ENCODE results near the gene GRM8.

Gene GRM8

DNA sequence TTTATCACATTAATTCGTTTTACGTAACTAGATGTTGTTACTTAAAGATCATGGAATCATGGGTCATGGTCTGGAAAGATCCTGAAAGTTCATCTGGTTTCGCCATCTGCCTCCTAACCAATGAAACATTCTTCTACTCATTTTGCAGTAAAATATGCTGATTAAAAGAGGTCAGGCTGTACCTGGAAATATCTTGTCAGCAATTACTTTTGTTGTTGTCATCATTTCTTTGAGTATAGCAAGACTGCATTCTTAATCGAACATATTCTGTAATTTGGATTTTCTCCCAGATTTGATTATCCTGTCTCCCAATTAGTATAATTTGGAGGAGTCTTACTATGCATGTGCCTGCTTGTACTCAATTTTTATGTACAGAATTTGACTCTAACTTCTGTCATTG lies 833.7 kb downstream of the GRM8 start:
- no peak overlapping the region for H3K27ac ChIP-seq (ENCODE audit: insufficient read depth, low read depth, low read length, poor library complexity, severe bottlenecking)
- no peak overlapping the region for H3K4me3 ChIP-seq (ENCODE audit: insufficient read depth, low read depth, low read length)
- WGBS, 2 experiments, result 94 to 95% methylated on average over 3 to 4 of the region's 4 CpGs
- H3K36me3 ChIP-seq (ENCODE audit: control insufficient read depth, insufficient read depth, low read length), result no peaks in the 10 kb centered on the region
- no peaks in the 10 kb centered on the region for H3K27me3 ChIP-seq (ENCODE audit: control insufficient read depth, insufficient read depth, low read length, poor library complexity, severe bottlenecking)
- H3K4me1 ChIP-seq (ENCODE audit: control insufficient read depth, insufficient read depth, low read length), result no peaks in the 10 kb centered on the region
- no peaks in the 10 kb centered on the region for H3K9me3 ChIP-seq (ENCODE audit: control insufficient read depth, low read length)

DNA sequence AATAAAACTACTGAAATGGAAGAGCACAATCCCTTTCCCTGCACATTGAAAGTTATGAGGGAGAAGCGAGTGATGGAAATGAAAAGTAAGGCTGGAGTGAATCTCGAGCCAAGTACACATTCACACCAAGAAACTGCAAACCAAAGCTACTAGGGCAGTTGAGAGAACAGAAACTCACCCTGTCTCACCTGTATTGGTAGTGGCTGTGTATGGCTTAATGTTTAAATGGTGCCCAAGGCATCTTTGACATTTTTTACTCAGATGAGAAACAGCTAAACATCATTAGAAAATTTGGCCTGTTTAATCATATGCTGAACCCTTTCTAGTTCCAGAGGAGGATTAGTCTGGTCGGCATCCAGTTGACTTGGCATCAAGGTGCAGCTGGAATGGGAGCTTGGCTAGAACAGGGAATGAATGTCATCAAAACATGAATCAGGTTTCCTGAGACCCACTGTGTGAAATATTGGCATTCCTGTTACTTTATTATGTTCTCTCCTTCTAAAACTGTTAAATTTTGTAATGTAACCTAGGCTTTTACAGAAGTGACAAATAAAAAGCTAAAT lies 840.8 kb downstream of the GRM8 start:
- 90 to 92% methylated on average over 1 to 3 of the region's 3 CpGs for WGBS, 2 experiments
- Histone ChIP-seq H3K27me3 (ENCODE audit: control insufficient read depth, insufficient read depth, low read length, poor library complexity, severe bottlenecking) (no peaks in the 10 kb centered on the region), H3K4me3 (ENCODE audit: insufficient read depth, low read depth, low read length) (no peak overlapping the region), H3K4me1 (ENCODE audit: control insufficient read depth, insufficient read depth, low read length) (no peaks in the 10 kb centered on the region), H3K27ac (ENCODE audit: insufficient read depth, low read depth, low read length, poor library complexity, severe bottlenecking) (no peak overlapping the region), H3K36me3 (ENCODE audit: control insufficient read depth, insufficient read depth, low read length) (no peaks in the 10 kb centered on the region), H3K9me3 (ENCODE audit: control insufficient read depth, low read length) (no peaks in the 10 kb centered on the region)

DNA sequence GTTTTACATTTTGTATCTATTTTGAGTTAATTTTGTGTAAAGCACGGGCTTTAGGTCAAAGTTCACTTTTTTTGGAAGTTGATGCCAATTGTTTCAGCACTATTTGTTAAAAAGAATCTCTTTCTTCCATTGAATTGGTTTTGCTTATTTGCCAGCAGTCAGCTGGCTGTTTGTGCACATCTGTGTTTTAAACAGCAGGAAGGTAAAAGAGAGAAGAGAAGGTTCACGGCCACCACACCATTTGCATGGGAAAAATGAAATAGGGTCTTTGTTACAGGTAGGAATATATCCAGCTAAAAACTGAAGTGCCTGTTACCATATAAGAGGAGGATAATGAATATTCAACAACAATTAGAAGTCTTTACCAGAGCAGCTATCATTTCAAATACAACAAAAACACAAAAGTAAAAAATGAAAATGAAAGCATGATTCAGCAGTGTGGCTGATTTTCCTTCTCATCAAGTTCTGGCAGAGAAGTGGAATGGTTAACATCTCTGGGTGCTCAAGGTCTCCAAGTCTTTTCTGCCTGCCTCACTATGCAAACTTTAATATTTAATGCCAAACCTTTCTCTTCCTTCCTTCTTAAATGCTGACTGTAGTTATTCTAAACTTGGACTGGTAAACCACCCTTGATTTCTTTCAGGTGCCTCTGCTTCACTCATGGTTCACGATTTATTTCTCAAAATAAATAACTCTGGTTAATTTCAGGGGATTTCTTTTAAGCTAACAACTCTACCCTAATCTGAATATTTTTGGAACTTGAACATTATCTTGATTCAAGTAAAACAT lies 841.5 kb downstream of the GRM8 start:
- H3K36me3 ChIP-seq (ENCODE audit: control insufficient read depth, insufficient read depth, low read length), result no peaks in the 10 kb centered on the region
- no peak overlapping the region for H3K4me3 ChIP-seq (ENCODE audit: insufficient read depth, low read depth, low read length)
- no peak overlapping the region for H3K27ac ChIP-seq (ENCODE audit: insufficient read depth, low read depth, low read length, poor library complexity, severe bottlenecking)
- H3K9me3 ChIP-seq (ENCODE audit: control insufficient read depth, low read length), result no peaks in the 10 kb centered on the region
- no peaks in the 10 kb centered on the region for H3K4me1 ChIP-seq (ENCODE audit: control insufficient read depth, insufficient read depth, low read length)
- WGBS, 2 experiments, result 90 to 91% methylated on average over 2 to 3 of the region's 3 CpGs
- no peaks in the 10 kb centered on the region for H3K27me3 ChIP-seq (ENCODE audit: control insufficient read depth, insufficient read depth, low read length, poor library complexity, severe bottlenecking)

DNA sequence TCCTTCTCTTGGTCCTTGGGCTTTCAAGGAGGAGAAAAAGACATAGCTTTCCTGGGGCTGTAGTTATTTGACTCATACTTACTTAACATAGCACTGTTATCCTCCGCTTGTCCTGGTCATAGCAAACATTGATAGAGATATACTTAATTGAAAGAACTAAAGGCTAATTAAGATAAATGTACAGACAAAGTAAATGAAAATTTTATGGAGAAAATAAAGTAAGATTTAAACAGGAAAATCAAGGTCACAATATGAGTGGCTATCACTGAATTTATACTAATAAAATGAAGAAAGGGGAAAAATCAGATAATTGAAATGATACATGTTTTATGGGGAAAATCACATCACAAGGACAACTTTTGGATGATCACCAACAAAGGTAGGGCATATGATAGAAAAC lies 849.7 kb downstream of the GRM8 start:
- Histone ChIP-seq H3K36me3 (ENCODE audit: control insufficient read depth, insufficient read depth, low read length) (no peaks in the 10 kb centered on the region), H3K4me3 (ENCODE audit: insufficient read depth, low read depth, low read length) (no peak overlapping the region)
- no CpG with 5 or more reads among the region's 1 CpG for WGBS, 2 experiments

DNA sequence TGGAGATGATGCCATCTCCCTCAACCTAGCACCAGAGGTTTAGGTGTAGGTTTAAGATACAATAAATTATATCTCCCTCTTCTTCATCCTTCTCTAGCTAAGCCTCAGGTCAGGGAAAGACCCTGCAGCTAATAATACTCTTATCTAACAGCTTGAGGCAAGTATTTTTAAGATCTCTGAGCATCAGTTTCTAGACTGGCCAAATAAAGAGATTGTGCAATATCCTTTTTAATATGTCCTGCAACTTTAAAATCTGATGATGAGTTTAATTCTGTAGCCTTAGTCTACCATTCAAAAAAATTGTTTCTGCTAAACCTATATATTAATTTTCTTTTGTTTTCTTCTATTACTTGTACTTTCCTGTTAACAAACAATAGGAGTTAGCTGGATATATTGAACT lies 850.8 kb downstream of the GRM8 start:
- Histone ChIP-seq H3K36me3 (ENCODE audit: control insufficient read depth, insufficient read depth, low read length) (no peaks in the 10 kb centered on the region), H3K27me3 (ENCODE audit: control insufficient read depth, insufficient read depth, low read length, poor library complexity, severe bottlenecking) (no peaks in the 10 kb centered on the region), H3K4me1 (ENCODE audit: control insufficient read depth, insufficient read depth, low read length) (no peaks in the 10 kb centered on the region), H3K9me3 (ENCODE audit: control insufficient read depth, low read length) (no peaks in the 10 kb centered on the region), H3K4me3 (ENCODE audit: insufficient read depth, low read depth, low read length) (no peak overlapping the region), H3K27ac (ENCODE audit: insufficient read depth, low read depth, low read length, poor library complexity, severe bottlenecking) (no peak overlapping the region)

More for the DNA sequence above, 849.7 kb downstream of the GRM8 start:
- Histone ChIP-seq H3K27ac (ENCODE audit: insufficient read depth, low read depth, low read length, poor library complexity, severe bottlenecking) (no peak overlapping the region), H3K9me3 (ENCODE audit: control insufficient read depth, low read length) (no peaks in the 10 kb centered on the region), H3K27me3 (ENCODE audit: control insufficient read depth, insufficient read depth, low read length, poor library complexity, severe bottlenecking) (no peaks in the 10 kb centered on the region), H3K4me1 (ENCODE audit: control insufficient read depth, insufficient read depth, low read length) (no peaks in the 10 kb centered on the region)

DNA sequence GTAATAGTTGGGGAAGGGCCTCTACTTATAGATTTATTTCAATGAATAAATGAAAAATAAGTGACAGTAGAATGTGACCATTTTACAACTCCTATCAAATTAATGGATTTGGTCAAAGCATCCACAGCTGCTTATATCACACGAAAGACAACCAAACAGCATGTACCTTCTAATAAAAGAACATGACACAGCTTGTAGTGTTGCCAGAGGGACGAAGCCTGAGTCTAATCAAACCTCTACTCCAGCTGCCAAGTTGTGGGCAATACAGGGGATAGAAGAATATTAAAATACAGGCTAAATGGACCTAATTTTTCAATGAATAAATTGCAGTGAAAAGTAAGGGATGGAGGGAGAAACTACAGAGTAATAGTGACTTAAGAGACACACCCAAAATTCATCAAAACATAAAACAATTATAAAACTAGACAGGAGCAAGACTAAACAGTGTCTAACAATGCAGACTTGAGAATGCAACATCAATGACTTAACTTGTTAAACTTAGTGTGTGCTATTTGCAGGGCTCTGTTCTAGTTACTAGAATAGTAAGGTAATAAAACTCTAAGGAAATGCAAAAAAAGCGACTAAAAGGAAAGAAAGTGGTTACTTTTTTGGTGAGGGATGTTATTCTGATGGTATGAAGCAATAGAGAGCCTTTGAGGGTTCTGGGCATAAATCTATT lies 853.8 kb downstream of the GRM8 start:
- Histone ChIP-seq H3K4me3 (ENCODE audit: insufficient read depth, low read depth, low read length) (no peak overlapping the region), H3K27ac (ENCODE audit: insufficient read depth, low read depth, low read length, poor library complexity, severe bottlenecking) (no peak overlapping the region), H3K4me1 (ENCODE audit: control insufficient read depth, insufficient read depth, low read length) (no peaks in the 10 kb centered on the region), H3K9me3 (ENCODE audit: control insufficient read depth, low read length) (no peaks in the 10 kb centered on the region), H3K36me3 (ENCODE audit: control insufficient read depth, insufficient read depth, low read length) (no peaks in the 10 kb centered on the region), H3K27me3 (ENCODE audit: control insufficient read depth, insufficient read depth, low read length, poor library complexity, severe bottlenecking) (no peaks in the 10 kb centered on the region)
- WGBS, 2 experiments, result 98 to 99% methylated on average over 3 of the region's 3 CpGs

DNA sequence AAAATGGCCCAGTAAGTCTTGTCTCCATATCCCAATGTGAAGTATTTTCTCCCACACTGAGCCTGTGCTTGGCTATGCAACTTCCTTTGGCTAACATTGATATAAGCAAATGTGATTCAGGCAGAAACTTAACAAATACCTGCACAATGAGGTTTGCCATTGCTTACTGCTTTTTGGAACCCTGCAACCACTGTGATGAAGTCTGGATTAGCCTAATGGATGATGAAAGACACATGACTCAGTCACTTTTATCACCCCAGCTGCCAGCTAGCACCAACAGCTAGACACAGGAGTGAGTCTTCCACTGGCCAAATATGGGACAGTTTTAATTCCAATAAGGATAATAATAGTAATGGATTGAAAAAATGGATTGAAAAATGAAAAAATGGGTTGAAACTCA lies 854.5 kb downstream of the GRM8 start:
- Histone ChIP-seq H3K36me3 (ENCODE audit: control insufficient read depth, insufficient read depth, low read length) (no peaks in the 10 kb centered on the region), H3K4me3 (ENCODE audit: insufficient read depth, low read depth, low read length) (no peak overlapping the region), H3K27ac (ENCODE audit: insufficient read depth, low read depth, low read length, poor library complexity, severe bottlenecking) (no peak overlapping the region), H3K4me1 (ENCODE audit: control insufficient read depth, insufficient read depth, low read length) (no peaks in the 10 kb centered on the region), H3K27me3 (ENCODE audit: control insufficient read depth, insufficient read depth, low read length, poor library complexity, severe bottlenecking) (no peaks in the 10 kb centered on the region), H3K9me3 (ENCODE audit: control insufficient read depth, low read length) (no peaks in the 10 kb centered on the region)

DNA sequence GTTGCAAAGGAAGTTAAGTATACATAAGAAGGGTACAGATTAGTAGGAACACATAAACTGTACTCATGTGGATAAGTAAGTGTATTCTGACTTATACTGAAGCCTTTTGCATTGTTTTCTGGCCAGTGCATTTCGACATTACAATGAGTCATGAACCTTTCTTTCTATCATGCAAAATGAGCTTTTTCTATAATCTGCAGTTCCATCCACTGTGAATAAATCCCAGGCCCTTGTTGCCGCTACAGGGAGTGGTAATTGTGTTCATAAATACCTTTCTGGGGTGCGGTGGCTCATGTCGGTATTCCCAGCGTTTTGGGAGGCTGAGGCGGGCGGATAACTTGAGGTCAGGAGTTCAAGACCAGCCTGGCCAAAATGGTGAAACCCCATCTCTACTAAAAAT lies 858.3 kb downstream of the GRM8 start:
- H3K4me1 ChIP-seq (ENCODE audit: control insufficient read depth, insufficient read depth, low read length), result no peaks in the 10 kb centered on the region
- H3K27ac ChIP-seq (ENCODE audit: insufficient read depth, low read depth, low read length, poor library complexity, severe bottlenecking), result no peak overlapping the region
- H3K36me3 ChIP-seq (ENCODE audit: control insufficient read depth, insufficient read depth, low read length), result no peaks in the 10 kb centered on the region
- no peaks in the 10 kb centered on the region for H3K27me3 ChIP-seq (ENCODE audit: control insufficient read depth, insufficient read depth, low read length, poor library complexity, severe bottlenecking)
- no peak overlapping the region for H3K4me3 ChIP-seq (ENCODE audit: insufficient read depth, low read depth, low read length)
- no peaks in the 10 kb centered on the region for H3K9me3 ChIP-seq (ENCODE audit: control insufficient read depth, low read length)
- WGBS, 2 experiments, result 77 to 80% methylated on average over 7 of the region's 7 CpGs
